ENCODE results near the gene MAPK11. TPM values are rescaled to one million over a fixed set of nuclear protein-coding genes. Genes with fewer than 3 reads are reported as not detected.
A peak's percentile ranks its signal among the peaks of the same experiment; 100 is the strongest.

The MAPK11 gene
- 1 to 10 TPM in 1 of 2 experiments, under 1 TPM in 1; 0.86 to 1.2 TPM for total RNA-seq
- under 1 TPM; 0.13 to 0.24 (median 0.16) TPM for polyA plus RNA-seq
- 4.6 to 15.6 (median 11.3) reads per million in 6 experiments for total RNA-seq

- Mint-ChIP-seq H3K27me3 (peaks cover 0 to 7% (median 0%) of the 10 kb centered on the region in 5 donors), H3K9me3 (no peaks in the 10 kb centered on the region), H3K4me1 (peaks cover 5 to 23% (median 17%) of the 10 kb centered on the region in 4 donors), H3K36me3 (no peaks in the 10 kb centered on the region), H3K4me3 (peak within 1 kb of the TSS; percentile 65 to 83 (median 73)), H3K27ac (peak within 1 kb of the TSS in 3 of 10 donors; percentile 4 to 79 (median 75))
- ATAC-seq (peak; percentile 66 to 74), DNase-seq (peak in 9 of 10 donors; percentile 42 to 86 (median 67))
- POLR2A ChIA-PET = no interaction called here
Observed at GRCh38 chr22:50269970-50270665, at the start of gene MAPK11. Gene MAPK11 (minus strand): TSS chr22:50270380. CDS start chr22:50270292, 88 bp downstream.

- Mint-ChIP-seq H3K4me1 (peaks cover 5 to 11% (median 10%) of the 10 kb centered on the region in 4 donors), H3K27ac (no peak overlapping the region), H3K27me3 (no peaks in the 10 kb centered on the region), H3K36me3 (no peaks in the 10 kb centered on the region), H3K9me3 (no peaks in the 10 kb centered on the region), H3K4me3 (no peak overlapping the region)
- no peak for DNase-seq
- no peak for ATAC-seq
- POLR2A ChIA-PET = no interaction called here
Observed at GRCh38 chr22:50319503-50319951, 49.3 kb upstream of the MAPK11 start.

GRCh38 chr22:50318698-50319411 lies 48.7 kb upstream of the MAPK11 start:
- Mint-ChIP-seq H3K9me3 (no peaks in the 10 kb centered on the region), H3K27ac (peak overlapping the region in 1 of 10 donors; percentile 27), H3K4me3 (no peak overlapping the region), H3K27me3 (no peaks in the 10 kb centered on the region), H3K4me1 (peaks cover 10 to 18% (median 16%) of the 10 kb centered on the region in 4 donors), H3K36me3 (no peaks in the 10 kb centered on the region)
- peak in 1 of 10 donors; percentile 40 for DNase-seq
- no peak for ATAC-seq
- POLR2A ChIA-PET = no interaction called here

DNA sequence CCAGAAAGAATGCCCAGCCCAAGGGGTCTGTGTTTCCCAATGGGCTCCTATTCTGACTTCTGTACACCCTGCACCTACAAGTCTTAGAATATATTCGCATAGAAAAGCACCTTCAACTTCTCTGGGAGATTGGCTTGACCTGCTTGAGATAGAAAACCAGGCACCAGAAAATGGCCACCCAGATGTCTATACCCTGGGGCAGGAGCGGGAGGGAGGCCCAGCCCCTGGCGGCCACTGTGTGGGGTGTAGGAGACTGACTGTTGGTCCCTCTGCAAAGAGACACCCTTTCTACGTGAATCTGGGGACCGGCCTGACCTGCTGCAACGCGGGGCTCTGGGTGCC lies 48.1 kb upstream of the MAPK11 start:
- ATAC-seq (no peak), DNase-seq (no peak)
- POLR2A ChIA-PET = interaction anchor here (1.1 kb wide), 1 partner anchor 25 kb away, joined by 3 read pairs; no protein-coding TSS in a partner anchor
- Mint-ChIP-seq H3K27me3 (no peaks in the 10 kb centered on the region), H3K9me3 (no peaks in the 10 kb centered on the region), H3K27ac (no peak overlapping the region), H3K36me3 (no peaks in the 10 kb centered on the region), H3K4me1 (peaks cover 13 to 22% (median 20%) of the 10 kb centered on the region in 4 donors), H3K4me3 (no peak overlapping the region)

GRCh38 chr22:50317674-50318073 lies 47.5 kb upstream of the MAPK11 start:
- peaks cover 13 to 22% (median 20%) of the 10 kb centered on the region in 4 donors for H3K4me1 Mint-ChIP-seq
- ATAC-seq (no peak), DNase-seq (peak in 1 of 10 donors; percentile 13)
- H3K27me3 Mint-ChIP-seq = no peaks in the 10 kb centered on the region
- no peak overlapping the region for H3K4me3 Mint-ChIP-seq
- H3K27ac Mint-ChIP-seq = no peak overlapping the region
- no peaks in the 10 kb centered on the region for H3K9me3 Mint-ChIP-seq
- POLR2A ChIA-PET = interaction anchor here (1.1 kb wide), 1 partner anchor 25 kb away, joined by 3 read pairs; no protein-coding TSS in a partner anchor
- no peaks in the 10 kb centered on the region for H3K36me3 Mint-ChIP-seq

DNA sequence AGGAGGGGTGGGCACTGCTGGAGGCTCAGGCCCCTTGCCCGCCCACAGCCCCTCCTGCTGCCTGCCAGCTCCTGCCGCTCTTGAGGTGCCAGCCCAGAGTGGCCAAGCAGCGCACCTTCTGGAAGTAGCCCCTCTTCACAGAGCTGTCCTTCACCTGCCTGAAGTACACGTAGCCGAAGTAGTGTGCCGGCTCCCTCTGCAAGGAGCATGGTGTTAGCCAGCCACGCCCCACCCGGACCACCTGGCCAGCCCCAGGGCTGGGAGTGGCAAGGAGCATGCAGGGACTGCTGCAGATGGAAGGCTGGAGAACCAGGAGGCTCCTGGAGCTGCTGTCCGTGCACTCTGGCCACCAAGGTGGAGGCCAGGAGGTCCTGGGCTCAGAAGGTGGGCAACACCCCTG lies 47.0 kb upstream of the MAPK11 start:
- ATAC-seq = no peak
- no peaks in the 10 kb centered on the region for H3K9me3 Mint-ChIP-seq
- H3K4me1 Mint-ChIP-seq = peaks cover 13 to 22% (median 20%) of the 10 kb centered on the region in 4 donors
- H3K36me3 Mint-ChIP-seq = no peaks in the 10 kb centered on the region
- no peak overlapping the region for H3K4me3 Mint-ChIP-seq
- no peaks in the 10 kb centered on the region for H3K27me3 Mint-ChIP-seq
- POLR2A ChIA-PET = interaction anchor here (1.1 to 4.3 kb wide), 2 partner anchors 23 to 24 kb away, joined by 3 to 19 read pairs; no protein-coding TSS in a partner anchor
- DNase-seq = peak in 1 of 10 donors; percentile 47
- H3K27ac Mint-ChIP-seq = no peak overlapping the region

GRCh38 chr22:50316114-50317065 lies 46.2 kb upstream of the MAPK11 start:
- Mint-ChIP-seq H3K27me3 (no peaks in the 10 kb centered on the region), H3K36me3 (no peaks in the 10 kb centered on the region), H3K4me3 (no peak overlapping the region), H3K9me3 (no peaks in the 10 kb centered on the region), H3K27ac (peak overlapping the region in 3 of 10 donors; percentile 7 to 21 (median 17)), H3K4me1 (peaks cover 13 to 22% (median 20%) of the 10 kb centered on the region in 4 donors)
- POLR2A ChIA-PET = interaction anchor here (0.7 to 4.3 kb wide), 3 partner anchors 12 to 41 kb away, joined by 3 to 19 read pairs (median 3); no protein-coding TSS in a partner anchor
- DNase-seq (peak in 1 of 10 donors; percentile 58), ATAC-seq (no peak)

GRCh38 chr22:50315289-50316113 lies 45.3 kb upstream of the MAPK11 start:
- Mint-ChIP-seq H3K36me3 (no peaks in the 10 kb centered on the region), H3K27ac (peak overlapping the region; percentile 37 to 95 (median 84)), H3K4me3 (peak overlapping the region; percentile 31 to 99 (median 74)), H3K4me1 (peaks cover 13 to 22% (median 20%) of the 10 kb centered on the region in 4 donors), H3K27me3 (no peaks in the 10 kb centered on the region), H3K9me3 (no peaks in the 10 kb centered on the region)
- no peak for ATAC-seq
- peak in 1 of 10 donors; percentile 44 for DNase-seq
- POLR2A ChIA-PET = interaction anchor here (0.7 to 4.3 kb wide), 7 partner anchors 10 to 192 kb away, joined by 3 to 19 read pairs (median 4); partner anchors contain the start of genes DENND6B, LMF2, NCAPH2 and TUBGCP6

GRCh38 chr22:50314455-50315288 lies 44.5 kb upstream of the MAPK11 start:
- peaks cover 13 to 22% (median 20%) of the 10 kb centered on the region in 4 donors for H3K4me1 Mint-ChIP-seq
- ATAC-seq (peak; percentile 93 to 95), DNase-seq (peak; percentile 39 to 83 (median 65))
- peak overlapping the region; percentile 87 to 97 (median 94) for H3K27ac Mint-ChIP-seq
- H3K36me3 Mint-ChIP-seq = no peaks in the 10 kb centered on the region
- H3K27me3 Mint-ChIP-seq = no peaks in the 10 kb centered on the region
- H3K9me3 Mint-ChIP-seq = no peaks in the 10 kb centered on the region
- H3K4me3 Mint-ChIP-seq = peak overlapping the region; percentile 80 to 99 (median 90)
- POLR2A ChIA-PET = interaction anchor here (0.9 to 4.3 kb wide), 9 partner anchors 10 to 211 kb away, joined by 3 to 19 read pairs (median 4); partner anchors contain the start of genes DENND6B, LMF2, NCAPH2 and SCO2

DNA sequence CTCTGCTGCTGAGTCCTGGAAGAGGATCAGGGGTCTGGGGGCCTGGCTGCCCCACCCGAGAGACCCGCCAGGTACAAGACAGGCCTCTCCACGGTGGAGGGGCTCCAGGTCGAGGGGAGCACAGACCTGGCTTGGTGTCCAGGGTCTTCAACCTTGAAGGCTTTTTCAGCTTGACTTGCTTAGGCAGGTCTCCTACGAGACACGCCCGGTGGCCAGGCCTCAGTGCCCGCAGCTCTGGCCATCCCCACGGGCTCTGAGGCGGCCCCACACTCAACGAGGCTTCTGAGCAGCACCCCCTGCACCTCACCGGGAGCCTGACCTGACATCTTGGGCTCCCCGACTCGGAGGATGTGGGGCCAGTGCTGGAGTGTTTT lies 43.9 kb upstream of the MAPK11 start:
- DNase-seq (peak in 1 of 10 donors; percentile 2), ATAC-seq (no peak)
- Mint-ChIP-seq H3K4me1 (peaks cover 13 to 22% (median 20%) of the 10 kb centered on the region in 4 donors), H3K4me3 (peak overlapping the region; percentile 80 to 99 (median 90)), H3K27ac (peak overlapping the region; percentile 87 to 97 (median 94)), H3K9me3 (no peaks in the 10 kb centered on the region), H3K27me3 (no peaks in the 10 kb centered on the region), H3K36me3 (no peaks in the 10 kb centered on the region)
- POLR2A ChIA-PET = interaction anchor here (0.8 to 4.3 kb wide), 10 partner anchors 9 to 212 kb away, joined by 3 to 19 read pairs (median 4); partner anchors contain the start of genes DENND6B, LMF2, NCAPH2 and SCO2

All from naive thymus-derived CD8-positive, alpha-beta T cell (primary cell).